GM19372 (cell line): Measurements from ENCODE around the gene DDAH1.

Experiments used
- ATAC-seq: cut with Tn5 transposase; IDR thresholded peaks from one replicate; pipeline ENCODE4 v1.9.1; 2021; ENCODE audit warnings: mild to moderate bottlenecking, low read depth, moderate library complexity; ENCODE audit not compliant: unreplicated experiment

The DDAH1 gene

DNA sequence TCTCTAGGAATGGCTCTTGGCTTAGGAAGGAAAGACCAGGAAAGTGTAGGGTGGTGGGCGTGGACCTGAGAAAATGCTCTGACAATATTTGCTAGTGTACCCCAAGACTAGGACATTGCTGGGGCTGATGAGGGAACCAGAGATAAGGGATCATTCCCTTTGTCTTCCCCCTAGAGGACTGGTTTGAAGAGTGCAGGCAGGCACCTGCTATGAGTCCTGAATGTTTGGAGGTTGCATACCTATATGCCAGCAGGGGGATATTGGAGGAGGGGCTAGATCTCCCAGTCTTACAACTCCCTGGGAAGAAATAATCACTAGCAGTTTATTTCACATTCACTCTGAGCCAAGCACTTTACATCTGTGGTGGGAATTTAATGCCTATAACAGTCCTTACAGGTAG is 182.5 kb downstream of the DDAH1 start:
- no peak for ATAC-seq

DNA sequence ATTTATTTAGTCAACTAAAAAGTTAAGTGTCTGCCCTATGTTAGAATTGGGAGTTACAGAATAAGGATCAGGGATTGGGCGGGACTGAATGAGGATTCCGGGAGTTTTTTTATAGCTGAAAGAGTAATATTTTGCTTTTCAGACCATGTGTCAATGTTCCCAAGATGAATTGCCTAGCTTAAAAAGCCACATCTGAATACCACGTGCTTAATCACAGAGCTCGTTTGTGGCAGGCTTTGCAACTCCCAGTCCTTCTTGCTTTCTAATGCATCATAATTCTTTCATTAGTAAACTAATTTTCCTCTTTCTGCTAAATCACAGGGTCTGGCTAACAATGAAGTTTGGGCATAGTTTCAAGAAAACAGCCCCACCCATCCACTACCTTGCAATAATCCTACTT is 184.3 kb downstream of the DDAH1 start:
- no peak for ATAC-seq

DNA sequence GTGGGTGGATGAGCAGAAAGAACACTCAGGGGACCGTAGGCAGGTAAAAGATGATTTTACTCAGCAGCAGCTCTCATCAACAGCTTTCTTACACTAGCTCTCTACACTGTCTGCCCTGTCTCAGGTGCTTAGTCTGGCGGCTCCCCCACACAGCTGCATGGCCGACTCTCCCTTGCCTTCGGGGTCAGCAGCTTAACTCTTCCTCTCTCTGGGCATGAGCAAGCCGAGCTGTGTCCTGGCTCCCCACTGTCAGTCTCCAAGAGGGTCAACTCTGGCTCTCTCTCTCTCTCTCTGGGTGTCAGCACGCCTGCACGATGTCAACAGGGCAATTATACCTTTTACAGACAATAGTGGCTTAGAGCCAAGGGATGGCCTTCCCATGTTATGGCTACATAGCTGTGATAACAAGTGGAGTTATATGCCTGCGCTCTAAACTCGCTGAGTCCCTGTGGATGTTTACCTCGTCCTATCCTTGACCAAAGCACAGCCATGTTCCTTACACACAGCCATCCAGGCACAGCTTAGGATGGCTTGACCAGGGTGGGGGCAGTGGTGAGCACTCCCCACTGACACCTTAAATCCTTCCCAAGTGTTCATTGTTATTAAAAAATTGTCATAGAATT is 185.4 kb downstream of the DDAH1 start:
- no peak for ATAC-seq

DNA sequence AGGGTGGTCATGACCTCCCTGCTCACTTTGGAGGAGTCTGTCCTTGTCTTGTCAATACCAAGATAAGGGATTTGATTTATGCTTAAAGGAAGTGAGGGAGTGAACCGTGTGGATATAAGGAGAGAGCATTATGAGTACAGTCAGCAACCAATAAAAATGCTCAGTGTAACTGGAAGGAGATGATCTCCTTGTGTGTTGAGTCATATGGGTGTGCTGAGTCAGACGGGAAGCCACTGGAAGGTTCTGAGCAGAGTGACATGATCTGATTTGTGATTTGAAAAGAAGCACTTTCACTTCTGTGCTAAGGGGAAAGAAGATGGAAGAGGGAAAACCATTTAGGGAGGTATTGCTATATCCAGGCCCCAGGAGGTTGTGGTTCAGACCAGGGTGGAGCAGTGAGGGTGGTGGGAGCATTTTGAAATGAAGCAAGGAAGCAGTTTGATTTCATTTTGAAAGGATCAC is 186.1 kb downstream of the DDAH1 start:
- no peak for ATAC-seq

DNA sequence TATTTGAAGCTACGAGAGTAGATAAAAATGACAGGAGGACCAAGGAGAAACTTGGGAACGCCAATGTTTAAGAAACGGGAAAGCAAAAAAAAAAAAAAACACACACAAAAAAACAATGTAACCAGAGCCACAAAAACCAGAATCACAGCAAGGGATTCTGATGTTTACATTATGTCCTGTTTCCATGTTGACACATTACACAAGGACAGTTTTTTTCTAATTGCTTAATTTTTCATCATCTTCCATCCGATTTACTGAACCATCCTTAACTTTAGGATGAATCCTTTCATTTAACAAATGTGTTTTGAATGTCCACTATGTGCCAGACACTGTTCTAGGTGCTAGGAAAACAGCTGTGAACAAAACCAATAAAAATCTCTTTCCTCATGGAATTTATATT is 187.2 kb downstream of the DDAH1 start:
- ATAC-seq, result no peak

DNA sequence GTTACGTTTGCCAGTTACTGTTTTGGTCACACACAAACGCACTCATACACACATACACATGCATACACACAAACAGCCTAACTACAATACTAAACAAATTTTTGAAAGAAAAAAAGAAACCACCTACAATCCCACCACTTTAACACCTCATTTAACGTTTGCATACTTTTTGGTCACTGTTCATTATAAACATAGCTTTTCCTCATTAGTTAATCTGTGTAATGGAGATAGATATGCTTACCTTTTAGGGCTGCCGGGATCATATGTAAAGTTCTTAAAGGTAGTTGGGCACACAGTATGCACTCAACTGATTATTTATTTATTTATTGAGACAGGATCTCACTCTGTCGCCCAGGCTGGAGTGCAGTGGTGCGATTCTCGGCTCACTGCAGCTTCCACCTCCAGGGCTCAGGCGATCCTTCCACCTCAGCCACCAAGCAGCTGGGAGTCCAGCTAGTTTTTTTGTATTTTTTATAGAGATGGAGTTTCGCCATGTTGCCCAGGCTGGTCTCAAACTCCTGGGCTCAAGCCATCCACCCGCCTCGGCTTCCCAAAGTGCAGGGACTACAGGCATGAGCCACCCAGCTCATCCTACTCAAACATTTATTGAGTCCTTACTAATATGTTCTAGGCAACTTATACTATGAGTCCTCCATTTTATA is 187.8 kb downstream of the DDAH1 start:
- ATAC-seq, result no peak

DNA sequence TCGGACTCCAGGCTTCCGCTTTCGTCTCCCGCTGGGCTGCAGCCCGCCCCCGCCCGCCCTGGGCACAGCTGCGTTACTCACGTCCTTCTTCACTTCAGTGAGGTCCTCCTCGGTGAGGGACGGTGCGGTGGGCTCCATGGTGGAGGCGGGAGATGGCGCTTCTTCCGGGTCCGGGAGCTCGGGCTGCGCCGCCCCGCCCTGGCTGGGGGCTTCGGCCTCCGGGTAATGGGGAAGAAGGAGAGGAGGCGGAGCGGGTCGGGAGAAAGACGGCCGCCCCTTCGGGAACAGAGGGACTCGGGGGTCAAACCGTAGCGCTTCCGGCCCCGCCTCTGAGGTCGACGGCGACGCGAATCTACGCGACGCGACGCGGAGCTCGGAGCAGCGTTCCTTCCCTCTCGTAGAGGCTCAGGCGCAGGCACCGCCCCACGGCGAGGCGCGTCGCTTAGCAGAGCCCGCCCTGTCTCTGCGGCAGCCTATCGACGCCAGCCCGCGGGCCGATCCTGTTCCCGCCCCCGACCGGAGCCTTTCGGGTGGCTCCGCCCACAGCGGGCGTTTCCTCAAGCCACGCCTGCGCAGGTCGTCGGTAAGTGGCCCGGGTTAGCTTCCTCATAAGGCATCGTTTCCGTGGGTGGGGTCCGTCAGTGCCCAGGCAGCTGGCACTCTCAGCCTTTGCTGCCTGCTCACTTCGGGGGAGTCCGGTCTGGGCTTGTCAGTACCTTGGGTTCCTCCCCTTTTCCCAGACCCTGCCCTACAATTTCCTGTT is 188.6 kb downstream of the DDAH1 start, which contains the start of gene BCL10:
Gene BCL10 (minus strand): TSS at position 418 of the 763 bp plus-strand sequence. CDS start 280 bp downstream, at position 138.
- ATAC-seq, result peak; percentile 95

DNA sequence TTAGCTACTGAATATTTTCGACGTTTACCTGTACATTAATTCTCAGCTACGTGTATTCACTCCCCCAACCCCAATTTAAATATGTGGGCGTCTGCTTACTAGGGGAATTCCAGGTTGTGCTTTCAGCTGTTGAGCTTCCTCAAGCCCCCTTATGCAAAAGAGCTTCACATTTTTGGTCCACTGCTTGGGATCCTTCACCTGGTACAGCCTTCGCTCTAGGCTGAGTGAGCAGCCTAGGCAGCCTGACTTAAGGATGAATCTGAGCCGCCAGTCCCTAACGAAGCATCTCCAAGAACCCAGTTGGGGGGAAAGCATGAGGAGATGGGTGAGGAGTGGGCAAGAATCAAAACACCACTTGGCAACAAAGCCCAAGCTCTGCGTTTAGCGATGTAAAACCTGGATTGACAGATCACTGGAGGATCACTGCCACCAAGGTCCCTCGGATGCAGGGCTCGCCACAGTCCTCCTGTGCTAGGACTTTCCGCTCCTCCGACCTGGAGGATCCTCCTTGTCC is 189.2 kb downstream of the DDAH1 start:
- no peak for ATAC-seq

DNA sequence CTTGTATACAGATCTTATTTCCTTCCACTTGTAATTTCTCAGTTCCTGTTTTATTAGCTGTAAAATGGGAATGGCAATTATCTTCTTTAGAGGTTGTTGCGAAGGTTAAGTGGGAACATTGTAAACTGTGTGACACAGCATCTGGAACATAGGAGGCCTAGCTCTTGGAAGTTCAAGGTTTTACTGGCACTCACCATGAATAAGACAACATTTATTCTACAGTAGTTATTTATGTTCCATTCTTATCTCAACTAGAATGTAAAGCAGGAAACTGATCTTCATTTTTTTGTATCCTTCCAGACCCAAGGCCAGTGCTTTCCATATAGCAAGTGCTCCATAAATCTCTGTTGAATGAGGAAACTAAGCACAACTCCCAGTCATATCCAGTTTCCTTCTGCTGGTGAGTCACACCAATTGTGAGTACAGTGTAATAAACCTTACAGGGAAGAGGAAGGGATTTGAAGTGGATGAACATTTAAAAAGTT is 189.9 kb downstream of the DDAH1 start:
- no peak for ATAC-seq

DNA sequence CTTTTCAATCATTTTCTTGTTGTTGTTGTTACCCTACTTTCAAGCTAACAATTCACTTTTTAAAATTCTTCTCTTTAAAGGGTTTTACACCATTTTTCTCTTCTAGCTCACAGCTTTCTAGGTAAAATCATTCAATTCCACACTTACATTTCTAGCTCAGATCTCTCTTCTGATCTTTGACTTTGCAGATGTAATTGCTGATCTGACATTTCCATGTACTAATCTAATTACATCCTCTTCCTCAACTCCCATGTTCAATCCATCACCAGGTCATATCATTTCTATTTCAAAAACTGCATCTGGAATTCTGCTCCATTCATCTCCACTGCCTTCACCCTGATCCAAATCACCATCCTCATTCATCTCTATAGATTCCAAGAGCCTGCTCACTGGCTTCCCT is 191.6 kb downstream of the DDAH1 start:
- no peak for ATAC-seq

DNA sequence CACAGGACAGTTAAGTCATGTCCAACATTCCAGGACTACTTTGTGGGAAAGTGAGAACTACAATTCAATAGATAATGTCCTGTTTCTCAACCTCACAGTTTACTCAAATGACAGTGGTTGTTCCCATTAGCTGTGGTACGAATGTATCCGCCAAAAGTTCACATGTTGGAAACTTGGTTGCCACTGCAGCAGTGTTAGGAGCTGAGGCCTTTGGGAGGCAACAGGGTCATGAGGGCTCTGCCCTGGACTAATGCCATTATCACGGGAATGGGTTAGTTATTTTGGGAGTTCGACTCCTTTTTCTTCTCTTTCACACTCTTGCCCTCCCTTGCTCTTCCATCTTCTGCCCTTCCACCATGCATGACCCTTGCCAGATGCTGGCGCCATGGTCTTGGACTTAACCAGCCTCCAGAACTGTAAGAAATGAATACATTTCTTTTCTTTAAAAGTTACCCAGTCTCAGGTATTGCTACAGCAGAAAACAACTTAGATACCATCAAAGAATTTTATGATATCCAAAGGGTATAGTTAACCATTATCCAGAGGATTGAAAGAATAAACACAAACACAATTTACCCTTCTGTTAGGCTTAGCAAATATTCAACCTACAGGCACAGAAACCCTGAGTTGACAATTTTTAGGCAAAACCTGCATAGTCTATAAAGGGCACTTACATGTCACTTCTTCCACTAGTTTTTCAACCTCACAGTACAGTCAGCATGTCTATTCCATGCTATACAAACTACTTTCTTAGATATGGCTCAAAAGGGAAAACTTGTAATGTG is 196.0 kb downstream of the DDAH1 start:
- no peak for ATAC-seq
